Parathyroid adenoma (tissue), 2 donors: Measurements from ENCODE around the gene PRR18.

ENCODE experiments used
- H2AFZ ChIP-seq: fragments of 300-600 bp; sonication (generic); one replicate; pipeline ENCODE4 v1.7.0; 2017; ENCODE audit warnings: antibody characterized with exemption, mild to moderate bottlenecking
- H3K27ac ChIP-seq: fragments of 300-600 bp; sonication (generic); one replicate; pipeline ENCODE4 v1.7.0; 2017
- H3K27me3 ChIP-seq: fragments of 300-600 bp; sonication (generic); one replicate; pipeline ENCODE4 v1.7.0; 2017; ENCODE audit warnings: low read length; ENCODE audit not compliant: control insufficient read depth, insufficient read depth
- H3K36me3 ChIP-seq: fragments of 300-600 bp; sonication (generic); one replicate; pipeline ENCODE4 v1.7.0; 2017; ENCODE audit warnings: low read length; ENCODE audit not compliant: control insufficient read depth, insufficient read depth
- H3K4me1 ChIP-seq: fragments of 300-600 bp; sonication (generic); one replicate; pipeline ENCODE4 v1.7.0; 2017; ENCODE audit warnings: control low read depth
- H3K4me2 ChIP-seq: fragments of 300-600 bp; sonication (generic); one replicate; pipeline ENCODE4 v1.7.0; 2017; ENCODE audit warnings: low read length
- H3K4me3 ChIP-seq: fragments of 300-600 bp; sonication (generic); one replicate; pipeline ENCODE4 v1.7.0; 2017; ENCODE audit warnings: low read depth, low read length
- H3K79me2 ChIP-seq: fragments of 300-600 bp; sonication (generic); one replicate; pipeline ENCODE4 v1.7.0; 2017; ENCODE audit warnings: control low read depth
- H3K9ac ChIP-seq: fragments of 300-600 bp; sonication (generic); one replicate; pipeline ENCODE4 v1.7.0; 2017; ENCODE audit warnings: mild to moderate bottlenecking
- H3K9me3 ChIP-seq: fragments of 300-600 bp; sonication (generic); one replicate; pipeline ENCODE4 v1.7.0; 2017; ENCODE audit warnings: low read length; ENCODE audit not compliant: control insufficient read depth
- CTCF ChIP-seq: fragments of 300-600 bp; sonication (generic); IDR thresholded peaks from one replicate; pipeline ENCODE4 v1.7.0; 2017; ENCODE audit warnings: antibody characterized with exemption, mild to moderate bottlenecking
- donor health status: primary hyperparathyroidism.

PRR18 gene

GRCh38 chr6:166341977-166342348 lies 33.8 kb upstream of the PRR18 start:
- Histone ChIP-seq H3K27me3 (no peaks in the 10 kb centered on the region), H3K4me1 (peaks cover 8% of the 10 kb centered on the region), H3K9me3 (no peaks in the 10 kb centered on the region), H3K9ac (peak overlapping the region; percentile 75), H3K79me2 (peaks cover 27% of the 10 kb centered on the region), H3K4me2 (peak overlapping the region; percentile 76), H3K27ac (peak overlapping the region; percentile 58), H3K36me3 (no peaks in the 10 kb centered on the region), H3K4me3 (peak overlapping the region; percentile 90), H2AFZ (peak overlapping the region; percentile 94)
- no peak for TF ChIP-seq CTCF

- Histone ChIP-seq H2AFZ (no peak overlapping the region), H3K27me3 (no peaks in the 10 kb centered on the region), H3K79me2 (peaks cover 27% of the 10 kb centered on the region), H3K4me3 (peak overlapping the region; percentile 90), H3K4me2 (peak overlapping the region; percentile 76), H3K9me3 (no peaks in the 10 kb centered on the region), H3K36me3 (no peaks in the 10 kb centered on the region), H3K27ac (peak overlapping the region; percentile 58), H3K4me1 (peaks cover 8% of the 10 kb centered on the region), H3K9ac (no peak overlapping the region)
- no peak for TF ChIP-seq CTCF
These were observed 33.3 kb upstream of the PRR18 start for GRCh38 chr6:166341464-166341863.

- Histone ChIP-seq H3K36me3 (no peaks in the 10 kb centered on the region), H3K27me3 (no peaks in the 10 kb centered on the region), H2AFZ (no peak overlapping the region), H3K4me3 (no peak overlapping the region), H3K79me2 (peaks cover 32% of the 10 kb centered on the region), H3K4me2 (no peak overlapping the region), H3K27ac (no peak overlapping the region), H3K9ac (no peak overlapping the region), H3K4me1 (peaks cover 11% of the 10 kb centered on the region), H3K9me3 (no peaks in the 10 kb centered on the region)
- no peak for TF ChIP-seq CTCF
These were observed 30.7 kb upstream of the PRR18 start for GRCh38 chr6:166338854-166339253.

GRCh38 chr6:166336847-166337246 lies 28.7 kb upstream of the PRR18 start:
- no peak for TF ChIP-seq CTCF
- no peak overlapping the region for H3K27ac ChIP-seq
- no peaks in the 10 kb centered on the region for H3K9me3 ChIP-seq
- H2AFZ ChIP-seq: no peak overlapping the region
- H3K4me2 ChIP-seq: no peak overlapping the region
- no peak overlapping the region for H3K9ac ChIP-seq
- peaks cover 25% of the 10 kb centered on the region for H3K79me2 ChIP-seq
- peaks cover 8% of the 10 kb centered on the region for H3K4me1 ChIP-seq
- no peaks in the 10 kb centered on the region for H3K36me3 ChIP-seq
- no peaks in the 10 kb centered on the region for H3K27me3 ChIP-seq
- no peak overlapping the region for H3K4me3 ChIP-seq

- H3K79me2 ChIP-seq: peaks cover 22% of the 10 kb centered on the region
- peaks cover 8% of the 10 kb centered on the region for H3K4me1 ChIP-seq
- no peak overlapping the region for H2AFZ ChIP-seq
- TF ChIP-seq CTCF: no peak
- H3K27ac ChIP-seq: no peak overlapping the region
- H3K36me3 ChIP-seq: no peaks in the 10 kb centered on the region
- no peak overlapping the region for H3K4me3 ChIP-seq
- H3K9ac ChIP-seq: no peak overlapping the region
- H3K27me3 ChIP-seq: no peaks in the 10 kb centered on the region
- no peak overlapping the region for H3K4me2 ChIP-seq
- no peaks in the 10 kb centered on the region for H3K9me3 ChIP-seq
These were observed 27.4 kb upstream of the PRR18 start for GRCh38 chr6:166335378-166336302.
